ENCODE results near the gene ZNF629.

The ZNF629 gene

GRCh38 chr16:30767767-30768465, 19.1 kb downstream of the ZNF629 start:
- no peak for DNase-seq (ENCODE audit: low spot score)

GRCh38 chr16:30766933-30767284, 20.1 kb downstream of the ZNF629 start:
- DNase-seq (ENCODE audit: low spot score) = no peak

DNA sequence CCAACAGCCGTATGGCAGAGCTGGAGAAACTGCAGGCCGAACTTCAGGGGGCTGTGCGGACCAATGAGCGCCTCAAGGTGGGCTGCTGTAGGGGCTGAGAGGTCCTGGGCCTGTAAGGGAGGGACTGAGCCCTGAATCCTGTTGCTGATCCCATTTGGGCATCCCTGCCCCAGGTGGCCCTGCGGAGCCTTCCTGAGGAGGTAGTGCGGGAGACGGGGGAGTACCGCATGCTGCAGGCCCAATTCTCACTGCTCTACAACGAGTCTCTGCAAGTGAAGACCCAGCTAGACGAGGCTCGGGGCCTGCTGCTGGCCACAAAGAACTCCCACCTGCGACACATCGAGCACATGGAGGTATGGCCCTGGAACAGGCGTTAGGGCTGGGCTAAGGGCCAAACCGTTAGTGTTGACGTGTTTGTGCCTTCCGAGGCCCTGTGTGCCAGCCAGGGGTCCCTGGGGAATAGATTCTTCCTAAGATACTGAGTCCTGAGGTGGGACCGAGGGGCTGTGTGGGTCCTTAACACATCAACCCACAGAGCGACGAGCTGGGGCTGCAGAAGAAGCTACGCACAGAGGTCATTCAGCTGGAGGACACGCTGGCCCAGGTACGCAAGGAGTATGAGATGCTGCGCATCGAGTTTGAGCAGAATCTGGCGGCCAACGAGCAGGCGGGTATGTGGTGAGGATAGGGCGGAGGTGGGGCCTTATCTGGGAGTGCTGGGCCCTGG, 20.6 kb downstream of the ZNF629 start:
- DNase-seq (ENCODE audit: low spot score) = no peak

- DNase-seq (ENCODE audit: low spot score) = no peak
Measured at GRCh38 chr16:30764816-30765465, 22.1 kb downstream of the ZNF629 start.

DNA sequence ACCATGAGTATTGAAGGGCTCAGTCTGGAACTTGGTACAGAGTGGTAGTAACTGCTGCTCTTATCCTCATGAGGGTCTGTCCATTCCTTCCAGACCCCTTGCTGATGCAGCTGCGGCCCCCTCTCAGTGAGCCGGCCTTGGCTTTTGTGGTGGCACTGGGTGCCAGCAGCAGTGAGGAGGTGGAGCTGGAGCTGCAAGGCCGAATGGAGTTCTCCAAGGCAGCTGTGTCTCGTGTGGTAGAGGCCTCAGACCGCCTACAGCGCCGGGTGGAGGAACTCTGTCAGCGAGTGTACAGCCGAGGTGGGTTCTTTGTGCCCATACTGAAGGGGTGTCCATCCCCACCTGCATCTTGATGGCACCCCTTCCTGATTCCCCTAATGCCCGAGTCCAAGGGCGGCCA, 22.9 kb downstream of the ZNF629 start:
- DNase-seq (ENCODE audit: low spot score) = no peak

GRCh38 chr16:30762991-30763725, 23.8 kb downstream of the ZNF629 start:
- DNase-seq (ENCODE audit: low spot score) = no peak

GRCh38 chr16:30761928-30762902, 24.8 kb downstream of the ZNF629 start, which contains the start of the genes CFAP119 and RNF40:
TSS of gene CFAP119 (minus strand) at chr16:30762062. CDS start at chr16:30761748, 314 bp downstream.
TSS of gene RNF40 (plus strand) at chr16:30762322. CDS start at chr16:30762546, 224 bp downstream.
- peak; percentile 96 for DNase-seq (ENCODE audit: low spot score)

DNA sequence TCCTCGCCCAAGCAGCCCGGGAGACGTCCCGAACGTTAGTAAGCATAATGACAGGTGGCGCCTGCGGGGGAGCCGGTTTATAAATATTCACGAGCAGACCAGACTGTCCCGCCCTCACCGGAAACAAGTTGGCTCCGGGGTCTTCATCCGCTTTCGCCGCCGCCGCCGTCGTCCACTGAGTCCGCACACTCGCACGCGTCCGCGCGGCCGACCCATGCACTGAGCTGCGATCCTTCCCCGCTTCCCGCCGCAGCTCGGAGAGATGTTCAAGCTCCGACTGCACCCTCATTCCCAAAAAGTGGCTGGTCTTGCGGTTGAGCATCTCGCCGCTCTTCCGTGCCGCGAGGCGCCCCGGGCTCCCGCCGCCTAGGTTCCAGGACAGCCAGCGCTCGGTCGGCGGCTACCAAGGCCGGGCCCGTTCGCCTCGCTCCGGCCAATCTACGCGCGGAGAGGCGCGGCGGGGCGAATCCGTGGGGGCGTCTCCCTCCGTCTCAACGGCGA, 25.5 kb downstream of the ZNF629 start:
- DNase-seq (ENCODE audit: low spot score) = no peak

DNA sequence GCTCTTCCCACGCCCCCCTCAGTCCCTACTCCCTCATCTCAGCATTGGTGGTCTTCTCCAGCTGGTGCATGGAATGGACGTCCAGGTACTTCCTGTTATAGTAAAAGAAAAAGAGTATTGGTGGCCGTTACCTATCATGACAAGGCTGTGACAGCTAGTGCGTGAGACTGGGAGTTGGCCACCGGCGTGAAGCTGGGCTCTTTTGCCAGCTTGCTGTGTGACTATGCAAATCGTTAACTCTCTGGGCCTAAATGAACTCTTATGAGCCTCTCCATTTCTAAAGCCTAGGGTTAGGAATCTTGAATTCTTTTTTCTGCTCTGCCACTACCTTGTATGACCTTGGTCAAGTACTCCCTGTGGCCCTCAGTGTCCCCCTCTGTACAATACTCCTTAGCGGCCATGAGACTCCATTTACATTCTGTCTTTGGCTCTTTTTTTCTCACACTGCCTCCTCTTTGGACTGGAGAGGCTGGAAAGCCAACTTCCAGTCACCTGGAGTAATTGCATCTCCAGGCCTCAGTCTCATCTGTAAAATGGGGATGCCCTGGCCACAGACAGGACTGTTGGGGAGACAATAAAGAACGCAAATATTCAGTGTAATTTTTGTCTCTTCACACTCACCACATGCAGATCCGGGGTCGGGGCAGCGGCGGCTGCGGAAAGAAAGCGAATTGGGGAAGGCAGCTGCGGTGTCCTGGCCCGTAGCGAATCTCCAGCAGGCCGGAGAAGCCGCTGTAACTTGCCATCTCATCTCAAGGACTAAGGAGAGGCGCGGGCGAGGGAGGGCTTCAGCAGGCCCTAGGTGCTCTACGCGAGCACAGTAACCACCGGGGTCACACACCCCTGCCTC, 26.2 kb downstream of the ZNF629 start:
- no peak for DNase-seq (ENCODE audit: low spot score)

DNA sequence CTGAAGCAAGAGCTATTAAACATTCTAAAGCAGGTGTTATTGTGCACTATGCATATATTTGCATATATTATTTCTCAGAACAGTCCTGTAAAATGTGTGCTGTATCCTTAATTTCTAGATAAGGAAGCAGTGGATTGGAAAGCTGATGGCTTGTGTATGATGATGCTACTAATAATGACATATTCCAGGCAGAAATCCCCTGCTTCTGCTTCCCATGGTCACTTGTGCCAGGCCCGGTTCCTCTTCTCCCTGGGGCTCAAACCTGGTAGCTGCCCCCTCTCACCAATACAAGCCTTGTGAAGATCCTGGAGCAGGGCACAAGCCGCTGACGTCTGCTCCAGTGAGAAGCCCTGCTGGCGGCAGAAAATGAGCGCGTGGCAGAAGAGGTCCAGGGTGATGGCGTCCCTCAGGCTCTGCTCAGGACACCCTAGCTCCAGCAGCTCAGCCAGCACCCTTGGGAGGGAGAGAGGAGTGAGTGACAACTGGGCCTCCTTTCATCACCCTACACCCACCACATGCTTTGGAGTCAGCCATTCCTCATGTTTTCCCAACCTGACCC, 26.9 kb downstream of the ZNF629 start:
- no peak for DNase-seq (ENCODE audit: low spot score)

DNA sequence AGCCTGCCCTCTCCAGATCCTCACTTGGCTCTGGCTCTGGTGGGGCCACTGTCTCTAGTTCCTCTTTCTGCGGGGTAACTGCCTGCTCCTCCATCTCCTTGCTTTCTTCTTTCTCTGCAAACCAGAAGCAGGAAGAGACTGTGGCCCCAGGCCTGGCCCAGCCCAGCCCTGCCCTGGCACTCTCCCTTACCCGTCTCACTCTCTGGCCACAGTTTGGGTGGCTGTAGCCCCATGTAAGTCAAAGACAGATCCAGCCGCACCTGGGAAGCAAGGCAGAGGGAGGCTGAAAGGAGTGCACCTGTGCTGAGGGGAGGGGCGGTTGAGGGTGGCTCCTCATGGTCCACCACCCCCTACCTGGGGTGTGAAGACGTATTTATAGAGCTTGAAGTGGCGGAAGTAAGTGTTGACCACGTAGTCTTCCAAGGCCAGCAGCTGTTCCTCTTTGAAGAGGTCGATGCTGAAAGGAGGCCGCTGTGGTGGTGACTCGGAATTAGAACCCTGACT, 28.0 kb downstream of the ZNF629 start:
- peak; percentile 37 for DNase-seq (ENCODE audit: low spot score)

DNA sequence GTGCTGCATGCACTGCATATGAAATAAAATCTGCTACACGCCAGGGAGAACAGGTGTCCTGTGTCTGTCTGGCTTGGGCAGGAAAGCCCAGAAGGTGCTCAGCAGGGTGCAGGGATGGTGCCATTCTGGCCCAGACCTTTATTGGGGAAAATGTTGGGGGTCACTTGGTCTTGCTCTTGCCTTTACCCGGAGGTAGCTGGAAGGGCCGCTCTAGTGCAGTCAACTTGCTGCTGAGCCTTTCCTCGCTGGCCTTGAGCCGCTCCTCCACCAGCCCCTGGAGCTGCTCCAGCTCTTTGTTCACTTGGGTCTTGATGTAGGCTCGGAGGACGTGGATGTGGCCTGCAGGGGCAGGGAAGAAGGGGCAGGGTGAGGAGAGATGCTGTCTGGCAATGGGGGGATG, 29.7 kb downstream of the ZNF629 start:
- DNase-seq (ENCODE audit: low spot score) = no peak

GRCh38 chr16:30756781-30757100, 30.3 kb downstream of the ZNF629 start:
- no peak for DNase-seq (ENCODE audit: low spot score)

DNA sequence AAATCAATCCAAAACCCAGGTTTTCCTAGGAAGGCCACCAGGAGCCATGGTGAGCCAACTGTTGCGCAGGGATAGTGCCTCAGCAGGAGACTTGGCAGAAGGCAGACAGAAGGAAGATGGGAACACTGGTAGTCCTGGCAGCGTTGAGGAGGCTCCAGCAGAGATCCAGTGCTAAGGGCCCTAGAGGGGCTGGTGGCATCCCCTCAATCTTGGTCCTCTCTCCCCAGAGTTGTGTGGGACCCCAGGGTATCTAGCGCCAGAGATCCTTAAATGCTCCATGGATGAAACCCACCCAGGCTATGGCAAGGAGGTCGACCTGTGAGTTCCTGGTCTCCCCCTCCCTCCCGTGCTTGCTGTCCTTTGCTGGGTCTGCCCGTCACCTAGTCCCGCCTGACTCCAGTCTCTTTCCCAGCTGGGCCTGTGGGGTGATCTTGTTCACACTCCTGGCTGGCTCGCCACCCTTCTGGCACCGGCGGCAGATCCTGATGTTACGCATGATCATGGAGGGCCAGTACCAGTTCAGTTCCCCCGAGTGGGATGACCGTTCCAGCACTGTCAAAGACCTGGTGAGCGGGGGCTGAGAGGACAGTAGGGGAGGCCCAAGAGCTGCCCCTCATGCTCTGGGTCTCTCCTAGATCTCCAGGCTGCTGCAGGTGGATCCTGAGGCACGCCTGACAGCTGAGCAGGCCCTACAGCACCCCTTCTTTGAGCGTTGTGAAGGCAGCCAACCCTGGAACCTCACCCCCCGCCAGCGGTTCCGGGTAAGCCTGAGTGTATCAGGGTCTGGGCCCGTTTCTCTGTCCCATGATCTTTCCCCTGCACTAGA, 30.8 kb downstream of the ZNF629 start:
- no peak for DNase-seq (ENCODE audit: low spot score)

DNA sequence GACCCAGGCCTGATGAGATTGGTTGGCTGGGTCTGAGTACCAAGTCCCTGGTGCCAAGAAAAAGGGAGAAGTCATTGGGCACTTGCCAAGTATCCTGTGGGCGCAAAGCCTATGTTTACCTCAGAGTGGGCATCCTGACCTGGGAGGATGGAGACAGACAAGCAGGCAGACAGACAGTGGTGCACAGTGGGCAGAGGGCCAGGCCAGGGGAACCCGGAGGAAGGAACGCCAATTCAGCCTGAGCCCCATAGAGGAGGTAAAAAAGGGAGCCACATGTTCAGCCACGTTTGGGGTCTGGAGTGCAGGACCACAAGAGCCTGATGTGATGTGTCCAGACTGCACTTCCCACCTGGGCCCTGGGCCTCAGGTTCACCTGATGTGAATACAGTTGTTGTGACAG, 33.4 kb downstream of the ZNF629 start:
- DNase-seq (ENCODE audit: low spot score) = no peak

DNA sequence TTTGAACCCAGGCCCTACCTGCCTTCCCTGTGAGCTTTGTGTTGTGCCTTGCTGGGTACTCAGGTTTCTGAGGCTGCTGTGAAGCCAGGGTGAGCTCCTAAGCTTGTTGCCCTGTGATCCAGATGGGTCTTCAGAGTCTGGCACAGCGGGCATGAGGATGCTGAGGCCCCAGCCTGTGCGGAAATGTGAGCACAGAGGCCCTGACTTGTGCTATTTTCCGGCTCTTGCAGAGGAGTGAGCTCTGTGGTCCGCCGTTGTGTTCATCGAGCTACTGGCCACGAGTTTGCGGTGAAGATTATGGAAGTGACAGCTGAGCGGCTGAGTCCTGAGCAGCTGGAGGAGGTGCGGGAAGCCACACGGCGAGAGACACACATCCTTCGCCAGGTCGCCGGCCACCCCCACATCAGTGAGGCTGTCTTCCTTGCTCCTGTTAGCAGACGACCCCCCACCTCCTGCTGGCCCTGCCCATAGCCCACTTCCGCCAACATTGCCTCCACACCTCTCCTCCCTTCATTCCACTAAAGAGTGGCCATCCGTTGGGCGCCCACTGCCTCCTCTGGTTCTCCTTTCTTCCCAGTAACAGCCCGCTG, 36.0 kb downstream of the ZNF629 start:
- no peak for DNase-seq (ENCODE audit: low spot score)

DNA sequence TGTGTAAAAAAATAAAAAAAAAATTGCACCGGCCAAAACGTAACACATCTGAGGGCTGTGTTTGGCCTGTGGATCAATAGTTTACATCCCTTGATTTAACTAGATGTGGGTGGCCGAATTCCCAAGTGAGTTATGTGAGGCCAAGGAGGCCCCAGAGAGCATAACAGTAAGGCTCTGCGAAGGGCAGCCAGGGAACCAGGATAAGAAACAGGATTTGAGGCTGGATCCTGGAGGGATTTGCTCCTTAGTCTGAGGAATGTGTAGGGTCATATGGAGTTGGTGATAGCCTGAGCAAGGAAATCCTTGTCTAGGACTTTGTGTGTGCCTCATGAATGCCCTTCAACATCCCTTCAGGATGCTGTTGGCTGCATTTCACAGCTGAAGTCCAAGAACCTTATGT, 36.8 kb downstream of the ZNF629 start:
- no peak for DNase-seq (ENCODE audit: low spot score)
